DOHH2 (cell line): ENCODE results near the gene KCNN3.

Experiments used
- H3F3A ChIP-seq: fragments of 200-600 bp; sonication (generic), shearing (Covaris generic); 2 replicates; pipeline ENCODE4 v1.6.0; 2016; ENCODE audit warnings: antibody characterized with exemption, mild to moderate bottlenecking; ENCODE audit not compliant: control insufficient read depth, insufficient read depth
- H3K27ac ChIP-seq: fragments of 200-600 bp; sonication (generic); 2 replicates; pipeline ENCODE4 v1.5.1; 2014; ENCODE audit warnings: low read depth, mild to moderate bottlenecking, low read length, moderate library complexity
- H3K27me3 ChIP-seq: fragments of 200-600 bp; sonication (generic); 2 replicates; pipeline ENCODE4 v1.6.1; 2014; ENCODE audit warnings: mild to moderate bottlenecking, low read length, mixed read lengths; ENCODE audit not compliant: control insufficient read depth
- H3K36me3 ChIP-seq: fragments of 200-600 bp; sonication (generic); 2 replicates; pipeline ENCODE4 v1.6.1; 2014; ENCODE audit warnings: mild to moderate bottlenecking, low read length, moderate library complexity, mixed read lengths; ENCODE audit not compliant: control insufficient read depth
- H3K4me1 ChIP-seq: fragments of 200-600 bp; sonication (generic); 2 replicates; pipeline ENCODE4 v1.6.1; 2014; ENCODE audit warnings: mild to moderate bottlenecking, low read length, mixed read lengths; ENCODE audit not compliant: control insufficient read depth
- H3K4me2 ChIP-seq: fragments of 200-600 bp; sonication (generic); 2 replicates; pipeline ENCODE4 v1.6.0; 2014; ENCODE audit warnings: mild to moderate bottlenecking, low read length, moderate library complexity
- H3K4me3 ChIP-seq: fragments of 200-600 bp; sonication (generic); 2 replicates; pipeline ENCODE4 v1.5.1; 2014; ENCODE audit warnings: mild to moderate bottlenecking, low read length, mixed read lengths
- H3K79me2 ChIP-seq: fragments of 200-600 bp; sonication (generic); 2 replicates; pipeline ENCODE4 v1.6.1; 2014; ENCODE audit warnings: mild to moderate bottlenecking, low read length, mixed read lengths; ENCODE audit not compliant: control insufficient read depth
- H3K9me2 ChIP-seq: fragments of 200-600 bp; sonication (generic); replicated peaks from 2 replicates; pipeline ENCODE4 v1.6.1; 2014; ENCODE audit warnings: mild to moderate bottlenecking, low read length, mixed read lengths; ENCODE audit not compliant: control insufficient read depth
- H3K9me3 ChIP-seq: fragments of 200-600 bp; sonication (generic); 2 replicates; pipeline ENCODE4 v1.6.1; 2014; ENCODE audit warnings: antibody characterized with exemption, low read length, mixed read lengths; ENCODE audit not compliant: control insufficient read depth, insufficient read depth
- H4K20me1 ChIP-seq: fragments of 200-600 bp; sonication (generic); 2 replicates; pipeline ENCODE4 v1.6.0; 2014; ENCODE audit warnings: low read depth, mild to moderate bottlenecking, antibody characterized with exemption, low read length, moderate library complexity; ENCODE audit not compliant: control insufficient read depth, insufficient read depth
- EZH2phosphoT487 ChIP-seq: fragments of 200-600 bp; sonication (generic); IDR thresholded peaks from 2 replicates; pipeline ENCODE4 v1.6.1; 2017; ENCODE audit warnings: borderline replicate concordance, mild to moderate bottlenecking, antibody characterized with exemption, low read length, moderate library complexity, mixed read lengths
- TF ChIP-seq, protein P1 (sequence below): fragments of 200-600 bp; sonication (generic); IDR thresholded peaks from one replicate; pipeline ENCODE4 v1.5.1; 2014; ENCODE audit warnings: antibody characterized with exemption, mild to moderate bottlenecking, low read depth, low read length; ENCODE audit not compliant: poor library complexity, severe bottlenecking

The KCNN3 gene

DNA sequence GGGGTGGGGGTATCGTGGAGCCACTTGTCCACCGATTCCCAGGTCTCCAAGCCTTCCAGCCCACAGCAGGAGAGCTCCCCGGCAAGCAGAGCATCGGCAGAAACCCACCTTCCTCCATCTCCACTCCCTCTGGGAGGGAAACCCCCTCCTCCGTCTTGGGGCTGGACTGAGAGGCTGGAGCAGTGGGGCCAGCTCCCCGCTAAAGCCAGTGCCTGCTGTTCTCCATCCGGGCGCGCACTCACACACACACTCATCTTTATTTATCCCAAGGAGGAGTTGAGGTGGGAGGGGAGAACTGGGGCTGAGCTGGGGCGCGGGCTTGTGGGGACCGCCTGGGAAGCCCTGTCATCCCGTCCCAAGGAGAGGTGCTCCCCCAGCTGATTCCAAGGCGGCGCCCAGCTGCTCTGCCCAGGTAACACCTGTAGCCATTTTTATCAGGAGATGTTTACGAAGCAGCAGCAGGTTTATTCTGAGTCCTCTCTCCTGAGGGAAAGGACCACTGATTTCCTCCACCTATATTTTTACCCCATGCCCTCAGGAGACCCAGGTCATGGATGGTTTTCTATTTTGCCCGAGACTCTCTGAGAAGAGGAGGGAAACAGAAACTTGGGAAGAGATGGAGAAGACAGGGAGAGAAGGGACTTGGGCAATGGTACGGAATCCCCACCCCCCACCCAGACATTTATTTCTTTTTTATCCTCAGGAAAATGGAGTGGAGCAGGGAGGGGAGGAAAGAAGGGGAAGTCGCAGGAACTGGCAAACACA, 2.1 kb downstream of the KCNN3 start:
- Histone ChIP-seq H3K27me3 (no peaks in the 10 kb centered on the region), H3K9me2 (no peaks in the 10 kb centered on the region), H3K4me2 (peak overlapping the region; percentile 86), H4K20me1 (no peaks in the 10 kb centered on the region), H3K4me1 (peaks cover 85% of the 10 kb centered on the region), H3K4me3 (peak overlapping the region; percentile 70), H3F3A (peaks cover 33% of the 10 kb centered on the region), H3K27ac (no peak overlapping the region), H3K9me3 (no peaks in the 10 kb centered on the region), H3K36me3 (peaks cover 4% of the 10 kb centered on the region; the same call in 1 of the 2 replicates), H3K79me2 (peaks cover 29% of the 10 kb centered on the region)
- no peak for TF ChIP-seq EZH2phosphoT487
- TF ChIP-seq, protein P1, sequence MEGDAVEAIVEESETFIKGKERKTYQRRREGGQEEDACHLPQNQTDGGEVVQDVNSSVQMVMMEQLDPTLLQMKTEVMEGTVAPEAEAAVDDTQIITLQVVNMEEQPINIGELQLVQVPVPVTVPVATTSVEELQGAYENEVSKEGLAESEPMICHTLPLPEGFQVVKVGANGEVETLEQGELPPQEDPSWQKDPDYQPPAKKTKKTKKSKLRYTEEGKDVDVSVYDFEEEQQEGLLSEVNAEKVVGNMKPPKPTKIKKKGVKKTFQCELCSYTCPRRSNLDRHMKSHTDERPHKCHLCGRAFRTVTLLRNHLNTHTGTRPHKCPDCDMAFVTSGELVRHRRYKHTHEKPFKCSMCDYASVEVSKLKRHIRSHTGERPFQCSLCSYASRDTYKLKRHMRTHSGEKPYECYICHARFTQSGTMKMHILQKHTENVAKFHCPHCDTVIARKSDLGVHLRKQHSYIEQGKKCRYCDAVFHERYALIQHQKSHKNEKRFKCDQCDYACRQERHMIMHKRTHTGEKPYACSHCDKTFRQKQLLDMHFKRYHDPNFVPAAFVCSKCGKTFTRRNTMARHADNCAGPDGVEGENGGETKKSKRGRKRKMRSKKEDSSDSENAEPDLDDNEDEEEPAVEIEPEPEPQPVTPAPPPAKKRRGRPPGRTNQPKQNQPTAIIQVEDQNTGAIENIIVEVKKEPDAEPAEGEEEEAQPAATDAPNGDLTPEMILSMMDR, result no peak

DNA sequence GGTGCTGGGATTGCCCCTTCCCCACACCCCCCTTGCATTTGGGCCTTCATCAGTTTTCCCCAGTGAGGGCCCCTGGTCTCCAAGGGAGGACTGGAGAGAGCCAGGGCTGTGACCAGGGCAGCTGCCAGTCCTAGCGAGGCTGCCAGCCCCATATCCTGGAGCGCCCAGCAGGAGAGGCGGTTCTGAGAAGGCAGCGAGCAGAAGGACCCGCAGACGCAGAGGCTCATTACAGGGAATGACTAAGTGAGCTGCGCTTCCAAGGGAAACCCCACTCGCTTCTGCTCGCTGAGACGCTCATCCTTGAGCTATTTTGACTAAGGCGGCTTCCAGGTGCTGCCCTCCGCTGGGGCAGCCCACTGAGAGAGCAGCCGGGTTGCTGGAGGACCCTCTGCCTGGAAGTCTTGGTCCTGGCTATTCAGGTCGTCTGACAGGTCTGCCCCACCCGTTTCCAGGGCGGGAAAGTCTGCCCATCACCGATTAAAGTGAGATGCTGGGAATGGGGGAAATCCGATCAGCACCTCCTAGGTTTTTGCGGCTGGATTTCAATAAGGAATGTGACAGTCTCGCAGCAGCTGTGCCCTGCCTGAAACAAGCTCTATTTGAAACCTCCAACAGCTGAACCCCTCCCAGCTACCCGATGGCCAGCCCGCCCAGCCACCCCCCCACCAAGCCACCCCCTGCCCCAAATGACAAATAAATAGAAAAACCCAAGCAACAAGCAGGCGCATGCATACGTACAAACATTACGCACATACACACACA, 2.8 kb downstream of the KCNN3 start:
- peak overlapping the region; percentile 98 for H3K27ac ChIP-seq
- no peaks in the 10 kb centered on the region for H3K9me3 ChIP-seq
- H3F3A ChIP-seq, result peaks cover 33% of the 10 kb centered on the region
- H3K9me2 ChIP-seq, result no peaks in the 10 kb centered on the region
- H3K4me2 ChIP-seq, result peak overlapping the region; percentile 86
- peaks cover 4% of the 10 kb centered on the region; the same call in 1 of the 2 replicates for H3K36me3 ChIP-seq
- peaks cover 93% of the 10 kb centered on the region for H3K4me1 ChIP-seq
- H4K20me1 ChIP-seq, result no peaks in the 10 kb centered on the region
- peaks cover 36% of the 10 kb centered on the region for H3K79me2 ChIP-seq
- H3K4me3 ChIP-seq, result peak overlapping the region; percentile 86
- no peaks in the 10 kb centered on the region for H3K27me3 ChIP-seq
- TF ChIP-seq, protein P1, result no peak
- no peak for TF ChIP-seq EZH2phosphoT487

DNA sequence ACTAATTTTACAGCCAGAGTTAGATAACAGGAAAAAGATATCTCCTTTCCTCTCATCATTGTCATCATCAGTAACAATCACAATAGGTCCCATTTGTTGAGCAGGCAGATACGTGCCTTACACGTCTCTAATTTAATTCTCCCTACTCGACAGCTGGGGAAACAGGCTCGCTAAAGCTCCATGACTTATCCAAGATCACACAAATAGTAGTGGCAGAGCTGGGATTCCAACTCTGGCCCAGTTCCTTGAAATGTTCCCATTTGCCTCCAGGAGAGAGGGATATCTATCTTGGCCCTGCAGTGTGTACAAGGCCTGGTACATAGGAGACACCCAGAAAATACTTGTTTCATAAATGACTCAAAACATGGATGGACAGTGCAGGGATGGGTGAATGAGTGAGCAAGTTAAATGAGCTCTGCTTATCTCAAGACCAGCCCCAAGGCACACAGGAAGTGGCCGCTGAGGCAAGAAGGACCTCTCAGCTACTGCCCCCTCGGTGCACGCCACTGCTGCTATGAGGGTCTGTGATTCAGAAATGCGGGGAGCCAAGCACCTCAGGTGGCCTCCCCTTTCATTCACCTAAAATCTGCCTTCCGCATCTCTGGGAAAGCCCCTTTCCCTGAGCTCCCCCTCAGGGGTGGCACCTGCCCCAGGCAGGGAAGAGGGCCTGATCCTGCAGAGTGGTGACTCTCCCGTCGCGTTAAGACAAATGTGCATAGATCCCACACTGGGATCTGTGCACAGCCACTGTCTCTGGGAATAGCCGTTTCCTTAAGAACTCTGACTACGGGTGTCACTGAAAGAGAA, 3.6 kb downstream of the KCNN3 start:
- H3K4me3 ChIP-seq, result peak overlapping the region; percentile 86
- peaks cover 98% of the 10 kb centered on the region for H3K4me1 ChIP-seq
- TF ChIP-seq EZH2phosphoT487, result no peak
- TF ChIP-seq, protein P1, result no peak
- H3K9me3 ChIP-seq, result no peaks in the 10 kb centered on the region
- H3K9me2 ChIP-seq, result no peaks in the 10 kb centered on the region
- no peaks in the 10 kb centered on the region for H3K27me3 ChIP-seq
- H4K20me1 ChIP-seq, result no peaks in the 10 kb centered on the region
- peaks cover 44% of the 10 kb centered on the region for H3K79me2 ChIP-seq
- peak overlapping the region; percentile 86 for H3K4me2 ChIP-seq
- peaks cover 41% of the 10 kb centered on the region for H3F3A ChIP-seq
- peaks cover 4% of the 10 kb centered on the region; the same call in 1 of the 2 replicates for H3K36me3 ChIP-seq
- peak overlapping the region; percentile 98 for H3K27ac ChIP-seq
